NCI-H1436 (cell line): Measurements from ENCODE around the gene TEX55.
"Not testable (repeated sequence)": the region's sequence is repeated elsewhere in the genome, so short reads cannot be mapped to it uniquely, and the experiment has no call there.

Source experiments
- DNase-seq: peaks from one replicate; lab custom pipeline; 2025; lab: John Stamatoyannopoulos, UW

Gene TEX55

GRCh38 chr3:119145500-119146167 is at the start of gene TEX55:
TEX55 (plus strand) TSS chr3:119146165; CDS start chr3:119146190, 25 bp downstream.
- DNase-seq = peak; percentile 57

- no peak for DNase-seq
These were observed 48.0 kb upstream of the TEX55 start for GRCh38 chr3:119098003-119098402.

DNA sequence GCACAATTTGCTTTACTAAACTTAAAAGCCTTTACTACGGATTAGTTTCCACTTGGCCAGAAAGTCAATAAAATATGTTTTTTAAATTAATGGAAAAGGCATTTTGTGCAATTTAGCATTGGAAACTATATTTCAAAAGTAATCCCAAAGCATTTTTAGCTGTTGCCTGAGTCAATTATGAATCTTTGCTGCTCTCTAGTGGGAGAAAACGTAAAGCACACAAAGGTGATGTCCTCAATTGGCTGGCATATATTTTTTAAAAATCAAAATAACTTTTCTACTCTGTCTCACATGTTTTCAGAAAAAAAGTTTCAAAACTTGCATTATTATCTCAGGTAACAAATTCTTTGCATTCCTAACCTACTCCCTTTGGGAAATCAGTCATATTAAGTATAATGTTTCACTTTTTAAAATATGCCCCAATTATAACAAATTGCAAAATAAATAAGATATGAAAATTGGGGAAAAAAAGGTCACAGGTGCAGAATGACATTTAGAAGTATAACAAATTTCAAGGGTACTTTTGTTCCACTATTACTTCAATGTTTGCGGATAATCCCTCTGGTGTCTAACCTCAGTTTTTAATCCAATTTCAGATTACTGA is 47.2 kb upstream of the TEX55 start:
- peak; percentile 19 for DNase-seq

- DNase-seq = no peak
These were observed 46.2 kb upstream of the TEX55 start for GRCh38 chr3:119099785-119100184.

DNA sequence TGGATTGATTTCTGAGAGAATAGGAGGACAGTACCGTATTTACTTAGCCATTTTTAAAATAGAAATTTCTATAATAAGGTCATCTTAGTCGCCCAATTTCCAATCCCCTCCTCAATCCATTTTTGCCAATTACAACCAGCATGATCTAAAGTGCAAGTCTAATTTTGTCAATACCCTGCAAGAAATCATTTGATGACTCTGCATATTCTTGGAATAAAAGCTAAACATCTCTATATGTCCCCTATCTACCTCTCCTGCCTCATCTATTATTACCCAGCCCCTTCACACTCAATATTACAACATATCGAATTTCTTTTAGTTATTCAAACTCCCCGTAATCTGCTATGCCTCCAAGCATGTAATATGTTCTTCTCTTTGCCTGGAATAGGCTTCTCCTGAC is 41.9 kb upstream of the TEX55 start:
- DNase-seq = no peak

GRCh38 chr3:119118330-119118729 is 27.6 kb upstream of the TEX55 start:
- DNase-seq = not testable (repeated sequence)

- no peak for DNase-seq
These were observed 25.5 kb upstream of the TEX55 start for GRCh38 chr3:119120480-119120879.

DNA sequence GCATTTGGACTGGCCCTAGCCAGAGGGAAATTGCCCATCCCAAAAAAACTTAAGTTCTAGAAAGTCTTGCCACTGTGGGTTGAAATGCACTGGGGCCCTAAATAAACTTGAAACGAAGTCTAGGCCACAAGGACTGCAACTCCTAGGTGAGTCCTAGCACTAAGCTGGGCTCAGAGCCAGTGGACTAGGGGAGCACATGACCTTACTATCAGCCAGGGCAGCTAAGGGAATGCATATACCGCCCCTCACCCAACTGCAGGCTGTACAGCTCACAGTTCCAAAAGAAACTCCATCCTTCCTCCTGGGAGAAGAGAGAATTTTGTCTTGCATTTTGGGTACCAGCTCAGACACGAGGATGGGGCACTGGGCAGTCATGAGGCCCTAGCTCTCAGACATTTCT is 23.6 kb upstream of the TEX55 start:
- DNase-seq = no peak

GRCh38 chr3:119125342-119125741 is 20.6 kb upstream of the TEX55 start:
- no peak for DNase-seq

DNA sequence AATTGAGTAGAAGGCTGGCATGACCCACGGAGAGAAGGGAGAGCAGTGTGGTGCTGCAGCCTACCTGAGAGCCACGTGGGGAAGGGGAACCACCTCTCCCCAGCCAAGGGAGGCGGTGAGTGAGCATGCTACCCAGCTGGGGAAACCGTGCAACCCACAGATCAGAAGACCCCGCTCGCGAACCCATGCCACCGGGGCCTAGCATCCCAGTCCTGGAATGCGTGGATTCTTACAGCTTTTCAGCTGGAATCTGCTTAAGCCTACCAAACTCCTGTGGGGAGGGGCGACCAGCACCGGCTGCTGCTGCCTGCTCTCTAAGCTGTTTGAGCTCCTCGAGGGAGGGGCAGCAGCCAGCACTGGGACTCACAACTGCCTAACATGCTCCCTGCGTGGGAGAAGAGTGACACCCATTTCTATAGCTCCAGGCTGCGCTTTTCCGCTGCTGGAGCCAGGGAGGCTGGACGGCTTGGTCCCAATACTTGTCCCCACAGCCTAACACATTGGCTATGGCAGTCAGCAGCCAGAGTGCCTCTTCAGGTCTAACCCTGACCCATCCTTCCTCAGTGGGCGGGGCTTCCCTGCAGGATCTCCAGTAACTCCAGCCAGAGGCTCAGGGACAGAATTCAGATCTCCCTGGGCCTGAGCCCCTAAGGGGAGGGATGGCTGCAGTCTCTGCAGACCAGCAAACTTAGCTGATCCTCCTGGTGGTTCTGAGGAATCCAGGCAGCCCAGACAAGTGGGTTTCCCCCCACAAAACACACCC is 20.0 kb upstream of the TEX55 start:
- DNase-seq = no peak

DNA sequence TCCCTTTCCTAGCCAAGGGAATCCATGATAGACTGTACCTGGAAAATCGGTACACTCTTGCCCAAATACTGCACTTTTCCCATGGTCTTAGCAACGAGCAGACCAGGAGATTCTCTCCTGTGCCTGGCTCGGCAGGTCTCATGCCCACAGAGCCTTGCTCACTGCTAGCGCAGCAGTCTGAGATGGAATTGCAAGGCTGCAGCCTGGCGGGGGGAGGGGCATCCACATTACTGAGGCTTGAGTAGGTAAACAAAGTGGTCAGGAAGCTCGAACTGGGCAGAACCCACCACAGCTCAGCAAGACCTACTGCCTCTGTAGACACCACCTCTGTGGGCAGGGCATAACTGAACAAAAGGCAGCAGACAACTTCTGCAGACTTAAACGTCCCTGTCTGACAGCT is 15.7 kb upstream of the TEX55 start:
- DNase-seq = not testable (repeated sequence)

- DNase-seq = not testable (repeated sequence)
These were observed 13.7 kb upstream of the TEX55 start for GRCh38 chr3:119132291-119132690.

GRCh38 chr3:119139360-119139759 is 6.6 kb upstream of the TEX55 start:
- DNase-seq = not testable (repeated sequence)

DNA sequence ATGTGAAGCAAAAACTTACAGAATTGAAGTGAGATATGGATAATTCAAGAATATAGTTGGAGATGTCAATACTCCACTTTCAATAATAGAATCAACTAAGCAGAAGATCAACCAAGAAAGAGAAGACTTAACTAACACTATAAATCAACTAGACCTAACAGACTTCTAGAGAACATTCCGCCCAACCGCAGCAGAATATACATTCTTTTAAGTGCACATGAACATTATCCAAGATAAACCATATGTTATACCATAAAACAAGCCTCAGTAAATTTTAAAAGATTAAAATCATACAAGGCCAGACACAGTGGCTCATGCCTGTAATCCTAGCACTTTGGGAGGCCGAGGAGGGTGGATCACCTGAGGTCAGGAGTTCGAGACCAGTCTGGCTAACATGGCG is 5.5 kb upstream of the TEX55 start:
- no peak for DNase-seq

- no peak for DNase-seq
These were observed 851 bp upstream of the TEX55 start for GRCh38 chr3:119145128-119145499.

GRCh38 chr3:119146578-119147375 is 812 bp downstream of the TEX55 start:
- no peak for DNase-seq

GRCh38 chr3:119147494-119147893 is 1.5 kb downstream of the TEX55 start:
- no peak for DNase-seq

DNA sequence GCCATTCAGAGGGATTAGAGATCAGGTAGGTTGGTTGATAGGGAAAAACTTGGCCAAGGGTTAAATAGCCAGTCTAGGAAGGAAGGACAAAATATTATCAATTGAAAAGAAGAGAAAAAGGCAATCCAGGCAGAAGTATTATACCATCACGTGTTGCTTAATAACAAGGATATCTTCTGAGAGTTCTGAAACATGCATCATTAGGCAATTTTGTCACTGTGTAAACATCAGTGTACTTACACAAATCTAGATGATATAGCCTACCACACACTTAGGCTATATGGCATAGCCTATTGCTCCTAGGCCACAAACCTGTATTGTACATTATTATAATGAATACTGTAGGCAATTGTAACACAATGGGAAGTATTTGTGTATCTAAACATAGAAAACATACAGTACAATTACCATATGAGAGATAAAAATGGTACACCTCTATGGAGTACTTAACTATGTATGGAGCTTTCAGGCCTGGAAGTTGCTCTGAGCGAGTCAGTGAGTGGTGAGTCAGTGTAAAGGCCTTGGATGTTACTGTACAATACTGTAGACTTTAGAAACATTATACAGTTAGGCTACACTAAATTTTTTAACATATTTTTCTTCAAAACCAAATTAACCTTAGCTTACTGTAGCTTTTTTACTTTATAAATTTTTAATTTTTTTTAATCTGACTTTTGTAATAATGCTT is 2.7 kb downstream of the TEX55 start:
- no peak for DNase-seq

- no peak for DNase-seq
These were observed 3.5 kb downstream of the TEX55 start for GRCh38 chr3:119149484-119149883.

GRCh38 chr3:119156868-119157267 is 10.9 kb downstream of the TEX55 start:
- DNase-seq = no peak

- DNase-seq = no peak
These were observed 12.0 kb downstream of the TEX55 start for GRCh38 chr3:119157971-119158370.

- no peak for DNase-seq
These were observed 14.4 kb downstream of the TEX55 start for GRCh38 chr3:119160361-119160760.
